ENCODE results near the gene NEO1.

Gene NEO1, protein sequence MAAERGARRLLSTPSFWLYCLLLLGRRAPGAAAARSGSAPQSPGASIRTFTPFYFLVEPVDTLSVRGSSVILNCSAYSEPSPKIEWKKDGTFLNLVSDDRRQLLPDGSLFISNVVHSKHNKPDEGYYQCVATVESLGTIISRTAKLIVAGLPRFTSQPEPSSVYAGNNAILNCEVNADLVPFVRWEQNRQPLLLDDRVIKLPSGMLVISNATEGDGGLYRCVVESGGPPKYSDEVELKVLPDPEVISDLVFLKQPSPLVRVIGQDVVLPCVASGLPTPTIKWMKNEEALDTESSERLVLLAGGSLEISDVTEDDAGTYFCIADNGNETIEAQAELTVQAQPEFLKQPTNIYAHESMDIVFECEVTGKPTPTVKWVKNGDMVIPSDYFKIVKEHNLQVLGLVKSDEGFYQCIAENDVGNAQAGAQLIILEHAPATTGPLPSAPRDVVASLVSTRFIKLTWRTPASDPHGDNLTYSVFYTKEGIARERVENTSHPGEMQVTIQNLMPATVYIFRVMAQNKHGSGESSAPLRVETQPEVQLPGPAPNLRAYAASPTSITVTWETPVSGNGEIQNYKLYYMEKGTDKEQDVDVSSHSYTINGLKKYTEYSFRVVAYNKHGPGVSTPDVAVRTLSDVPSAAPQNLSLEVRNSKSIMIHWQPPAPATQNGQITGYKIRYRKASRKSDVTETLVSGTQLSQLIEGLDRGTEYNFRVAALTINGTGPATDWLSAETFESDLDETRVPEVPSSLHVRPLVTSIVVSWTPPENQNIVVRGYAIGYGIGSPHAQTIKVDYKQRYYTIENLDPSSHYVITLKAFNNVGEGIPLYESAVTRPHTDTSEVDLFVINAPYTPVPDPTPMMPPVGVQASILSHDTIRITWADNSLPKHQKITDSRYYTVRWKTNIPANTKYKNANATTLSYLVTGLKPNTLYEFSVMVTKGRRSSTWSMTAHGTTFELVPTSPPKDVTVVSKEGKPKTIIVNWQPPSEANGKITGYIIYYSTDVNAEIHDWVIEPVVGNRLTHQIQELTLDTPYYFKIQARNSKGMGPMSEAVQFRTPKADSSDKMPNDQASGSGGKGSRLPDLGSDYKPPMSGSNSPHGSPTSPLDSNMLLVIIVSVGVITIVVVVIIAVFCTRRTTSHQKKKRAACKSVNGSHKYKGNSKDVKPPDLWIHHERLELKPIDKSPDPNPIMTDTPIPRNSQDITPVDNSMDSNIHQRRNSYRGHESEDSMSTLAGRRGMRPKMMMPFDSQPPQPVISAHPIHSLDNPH (N-terminal part only)

DNA sequence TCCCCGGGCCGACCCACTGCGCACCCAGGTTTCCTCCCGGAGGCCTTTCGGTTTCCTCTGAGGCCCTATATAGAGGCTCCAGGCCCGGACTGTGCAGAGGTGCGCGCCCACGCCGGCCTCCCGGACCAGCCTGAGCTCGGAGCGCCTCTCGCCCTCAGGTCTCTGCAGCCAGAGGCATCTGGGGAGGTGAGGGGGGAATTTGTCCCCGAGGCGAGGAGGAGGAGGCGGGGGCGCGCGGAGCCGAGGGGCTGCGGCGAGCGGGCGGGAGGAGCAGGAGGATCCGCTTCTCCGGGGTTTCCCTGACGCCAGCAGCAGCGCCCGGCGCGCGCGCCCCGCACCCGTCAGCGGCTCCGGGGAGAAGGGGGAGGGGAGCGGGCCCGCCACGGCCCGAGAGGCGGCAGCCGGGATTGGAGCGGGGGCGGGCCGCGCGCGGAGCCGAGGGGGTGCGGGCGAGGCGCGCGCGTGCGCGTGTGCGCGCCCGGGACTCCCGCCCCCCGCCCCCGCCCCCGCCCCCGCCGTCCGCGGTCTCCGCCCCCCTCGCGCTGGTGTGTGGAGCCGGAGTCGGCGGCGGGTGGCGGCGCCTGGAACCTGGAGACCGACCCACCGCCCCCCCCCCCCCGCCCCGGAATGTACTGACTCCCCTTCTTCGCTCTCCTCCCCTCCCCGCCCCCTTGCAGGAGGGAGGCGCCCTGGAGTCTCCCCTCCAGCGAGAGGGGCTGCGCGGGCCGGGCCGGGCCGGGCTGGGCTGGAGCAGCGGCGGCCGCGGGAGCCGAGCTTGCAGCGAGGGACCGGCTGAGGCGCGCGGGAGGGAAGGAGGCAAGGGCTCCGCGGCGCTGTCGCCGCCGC lies at the start of gene NEO1:
TSS of gene NEO1 (plus strand) at position 657 of the 846 bp plus-strand sequence. CDS start 213 bp downstream, outside the sequence.
- H3K9me3 ChIP-seq (ENCODE audit: insufficient read depth, low read length, severe bottlenecking), result no peaks in the 10 kb centered on the region
- H3K9ac ChIP-seq (ENCODE audit: low read depth, low read length), result peak within 1 kb of the TSS; percentile 71
- H3K27ac ChIP-seq (ENCODE audit: low read length), result peak within 1 kb of the TSS; percentile 60; the same call in 1 of the 2 replicates
- H3K36me3 ChIP-seq (ENCODE audit: insufficient read depth, low read length), result no peaks in the 10 kb centered on the region
- DNase-seq (peak; percentile 77), ATAC-seq (ENCODE audit: insufficient read depth, low read depth) (peak; percentile 74)
- H3K79me2 ChIP-seq (ENCODE audit: insufficient read depth, low read length), result no peaks in the 10 kb centered on the region
- peaks cover 25% of the 10 kb centered on the region for H3K27me3 ChIP-seq (ENCODE audit: insufficient read depth, low read length, poor library complexity)
- peak within 1 kb of the TSS; percentile 86 for H3K4me2 ChIP-seq (ENCODE audit: insufficient read depth, low read length)
- H3K4me1 ChIP-seq (ENCODE audit: insufficient read depth, low read length), result peaks cover 17% of the 10 kb centered on the region
- TF ChIP-seq, protein P1, sequence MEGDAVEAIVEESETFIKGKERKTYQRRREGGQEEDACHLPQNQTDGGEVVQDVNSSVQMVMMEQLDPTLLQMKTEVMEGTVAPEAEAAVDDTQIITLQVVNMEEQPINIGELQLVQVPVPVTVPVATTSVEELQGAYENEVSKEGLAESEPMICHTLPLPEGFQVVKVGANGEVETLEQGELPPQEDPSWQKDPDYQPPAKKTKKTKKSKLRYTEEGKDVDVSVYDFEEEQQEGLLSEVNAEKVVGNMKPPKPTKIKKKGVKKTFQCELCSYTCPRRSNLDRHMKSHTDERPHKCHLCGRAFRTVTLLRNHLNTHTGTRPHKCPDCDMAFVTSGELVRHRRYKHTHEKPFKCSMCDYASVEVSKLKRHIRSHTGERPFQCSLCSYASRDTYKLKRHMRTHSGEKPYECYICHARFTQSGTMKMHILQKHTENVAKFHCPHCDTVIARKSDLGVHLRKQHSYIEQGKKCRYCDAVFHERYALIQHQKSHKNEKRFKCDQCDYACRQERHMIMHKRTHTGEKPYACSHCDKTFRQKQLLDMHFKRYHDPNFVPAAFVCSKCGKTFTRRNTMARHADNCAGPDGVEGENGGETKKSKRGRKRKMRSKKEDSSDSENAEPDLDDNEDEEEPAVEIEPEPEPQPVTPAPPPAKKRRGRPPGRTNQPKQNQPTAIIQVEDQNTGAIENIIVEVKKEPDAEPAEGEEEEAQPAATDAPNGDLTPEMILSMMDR (IDR thresholded peaks at IDR 0.05; ENCODE audit: borderline replicate concordance, extremely low read depth, low read length, poor library complexity, severe bottlenecking), result no peak
- no peak for TF ChIP-seq EZH2 (IDR thresholded peaks at IDR 0.05; ENCODE audit: borderline replicate concordance, low read depth, low read length, severe bottlenecking)
- peak within 1 kb of the TSS; percentile 59 to 73; a peak in 3 of 4 replicates for H3K4me3 ChIP-seq (ENCODE audit: low read depth in 1 of 2, low read length in 2 of 2)
- H2AFZ ChIP-seq (ENCODE audit: low read depth, low read length), result peak within 1 kb of the TSS; percentile 84
- 0 out of 2 replicates have a peak, but pooled peaks cover 5% of the 10 kb centered on the region for H4K20me1 ChIP-seq (ENCODE audit: insufficient read depth, low read length)

DNA sequence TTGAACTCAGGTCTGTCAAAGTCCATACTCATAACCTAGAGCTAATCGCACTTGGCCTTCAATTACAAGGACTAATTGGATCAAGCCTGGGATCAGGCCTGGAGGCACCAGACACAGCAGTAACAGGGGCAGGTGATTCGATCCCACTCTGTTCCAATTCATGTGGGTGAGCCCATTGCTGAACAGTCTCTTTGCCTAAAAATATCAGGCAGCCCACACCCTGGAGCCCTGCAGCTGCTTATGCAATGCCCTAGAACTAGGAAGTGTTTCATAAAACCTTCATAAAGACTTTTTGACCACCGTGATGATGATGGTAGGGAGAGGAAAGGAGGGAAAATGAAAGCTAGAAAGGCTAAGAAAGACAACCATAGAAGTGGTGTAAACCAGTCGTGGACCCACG lies 47.8 kb upstream of the NEO1 start:
- Histone ChIP-seq H3K27ac (ENCODE audit: low read length) (no peak overlapping the region), H3K4me1 (ENCODE audit: insufficient read depth, low read length) (no peaks in the 10 kb centered on the region), H3K4me3 (ENCODE audit: low read depth in 1 of 2, low read length in 2 of 2) (no peak overlapping the region), H3K79me2 (ENCODE audit: insufficient read depth, low read length) (no peaks in the 10 kb centered on the region), H3K36me3 (ENCODE audit: insufficient read depth, low read length) (no peaks in the 10 kb centered on the region), H3K9me3 (ENCODE audit: insufficient read depth, low read length, severe bottlenecking) (no peaks in the 10 kb centered on the region), H3K9ac (ENCODE audit: low read depth, low read length) (no peak overlapping the region), H4K20me1 (ENCODE audit: insufficient read depth, low read length) (no peaks in the 10 kb centered on the region), H3K27me3 (ENCODE audit: insufficient read depth, low read length, poor library complexity) (no peaks in the 10 kb centered on the region), H2AFZ (ENCODE audit: low read depth, low read length) (no peak overlapping the region), H3K4me2 (ENCODE audit: insufficient read depth, low read length) (no peak overlapping the region)
- ATAC-seq (ENCODE audit: insufficient read depth, low read depth) (no peak), DNase-seq (no peak)
- no peak for TF ChIP-seq EZH2 (IDR thresholded peaks at IDR 0.05; ENCODE audit: borderline replicate concordance, low read depth, low read length, severe bottlenecking)
- TF ChIP-seq, protein P1 (IDR thresholded peaks at IDR 0.05; ENCODE audit: borderline replicate concordance, extremely low read depth, low read length, poor library complexity, severe bottlenecking), result no peak

DNA sequence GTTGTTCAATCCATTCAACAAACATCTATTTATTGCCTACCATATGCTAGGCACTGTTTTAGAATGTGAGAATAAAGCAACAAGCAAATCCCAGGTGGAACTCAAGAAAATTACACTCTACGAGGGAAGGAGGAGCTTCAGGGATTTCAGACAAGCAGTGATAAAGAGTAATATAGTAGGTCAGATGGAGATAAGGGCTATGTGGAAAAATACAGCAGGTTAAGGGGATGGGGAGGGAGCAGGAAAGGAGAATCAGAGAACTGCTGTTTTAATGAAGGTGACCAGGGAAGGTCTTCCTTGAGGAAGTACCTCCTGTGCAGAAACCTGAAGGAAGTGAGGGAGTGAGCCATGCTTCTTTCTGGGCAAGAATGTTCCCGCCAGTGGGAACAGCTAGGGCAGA lies 47.2 kb upstream of the NEO1 start:
- H3K27me3 ChIP-seq (ENCODE audit: insufficient read depth, low read length, poor library complexity), result no peaks in the 10 kb centered on the region
- H4K20me1 ChIP-seq (ENCODE audit: insufficient read depth, low read length), result no peaks in the 10 kb centered on the region
- DNase-seq (no peak), ATAC-seq (ENCODE audit: insufficient read depth, low read depth) (no peak)
- no peak overlapping the region for H3K4me3 ChIP-seq (ENCODE audit: low read depth in 1 of 2, low read length in 2 of 2)
- no peak for TF ChIP-seq EZH2 (IDR thresholded peaks at IDR 0.05; ENCODE audit: borderline replicate concordance, low read depth, low read length, severe bottlenecking)
- TF ChIP-seq, protein P1 (IDR thresholded peaks at IDR 0.05; ENCODE audit: borderline replicate concordance, extremely low read depth, low read length, poor library complexity, severe bottlenecking), result no peak
- no peak overlapping the region for H2AFZ ChIP-seq (ENCODE audit: low read depth, low read length)
- H3K9ac ChIP-seq (ENCODE audit: low read depth, low read length), result no peak overlapping the region
- no peaks in the 10 kb centered on the region for H3K4me1 ChIP-seq (ENCODE audit: insufficient read depth, low read length)
- H3K9me3 ChIP-seq (ENCODE audit: insufficient read depth, low read length, severe bottlenecking), result no peaks in the 10 kb centered on the region
- no peaks in the 10 kb centered on the region for H3K36me3 ChIP-seq (ENCODE audit: insufficient read depth, low read length)
- no peaks in the 10 kb centered on the region for H3K79me2 ChIP-seq (ENCODE audit: insufficient read depth, low read length)
- no peak overlapping the region for H3K27ac ChIP-seq (ENCODE audit: low read length)
- H3K4me2 ChIP-seq (ENCODE audit: insufficient read depth, low read length), result no peak overlapping the region
